ENCODE results near the gene PREX1.

PREX1 gene

DNA sequence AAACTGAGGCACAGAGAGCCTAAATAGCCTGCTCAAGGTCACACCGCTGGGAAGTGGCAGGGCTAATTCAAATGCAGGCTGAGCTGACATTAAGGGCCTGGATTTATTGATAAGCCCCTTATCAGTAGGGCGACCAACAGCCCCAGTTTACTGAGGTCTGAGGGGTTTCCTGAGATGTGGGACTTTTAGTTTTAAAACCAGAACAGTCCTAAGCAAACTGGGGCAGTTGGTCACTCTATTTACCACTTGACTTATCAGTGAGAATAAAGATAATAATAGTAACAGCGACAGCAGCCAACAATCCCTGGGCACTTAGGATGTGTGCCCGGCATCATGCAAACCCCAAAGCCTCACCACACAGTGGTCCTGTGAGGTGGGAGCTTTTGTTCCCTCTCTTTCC is 27.6 kb downstream of the PREX1 start:
- no peak for TF ChIP-seq JUND (IDR thresholded peaks at IDR 0.05; ENCODE audit: low read depth)
- DNase-seq (ENCODE audit: low read depth in 1 of 2, low spot score in 1 of 2) = no peak
- in situ Hi-C loops (cut with HindIII; ENCODE audit: low pct_unique_long_range_greater_than_20kb, low sequenced_read_pairs) = no loop called here

DNA sequence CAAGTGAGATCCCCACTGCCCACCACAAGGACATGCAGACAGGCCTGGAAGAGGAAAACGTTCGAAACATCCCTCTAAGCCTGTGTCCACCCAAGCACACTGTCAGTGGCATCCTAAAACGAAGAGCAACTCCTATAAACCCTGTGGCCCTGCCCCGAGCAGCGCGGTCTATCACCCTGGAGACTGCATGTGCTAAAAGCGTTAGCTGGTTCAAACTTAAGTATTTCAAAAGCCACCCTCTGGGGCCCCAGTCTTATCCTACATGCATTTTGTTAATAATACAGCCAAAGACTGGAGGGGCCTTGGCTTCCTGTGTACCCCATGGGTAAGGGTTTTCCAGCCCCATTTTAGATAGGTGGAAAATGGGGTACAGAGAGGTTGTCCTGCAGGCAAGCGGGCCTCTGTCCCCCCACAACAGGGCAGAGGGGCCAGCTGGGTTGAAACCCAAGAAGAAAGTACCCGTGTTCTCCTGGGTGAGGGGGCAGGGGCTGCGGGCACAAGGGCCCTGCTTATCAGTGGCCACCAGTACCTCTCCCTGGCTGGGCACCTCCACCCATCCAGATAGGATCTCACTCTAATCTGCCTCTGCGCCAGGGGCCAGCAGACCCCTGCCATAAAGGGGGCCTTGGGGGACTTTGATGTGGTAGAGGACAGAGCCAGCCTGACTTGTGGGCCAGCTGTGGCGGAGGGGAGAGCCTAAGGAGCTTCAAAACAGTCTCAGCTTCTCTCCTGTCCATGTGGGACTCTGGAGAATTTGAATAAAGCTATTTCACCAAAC is 28.3 kb downstream of the PREX1 start:
- no peak for TF ChIP-seq JUND (IDR thresholded peaks at IDR 0.05; ENCODE audit: low read depth)
- in situ Hi-C loops (cut with HindIII; ENCODE audit: low pct_unique_long_range_greater_than_20kb, low sequenced_read_pairs) = no loop called here
- no peak for DNase-seq (ENCODE audit: low read depth in 1 of 2, low spot score in 1 of 2)

DNA sequence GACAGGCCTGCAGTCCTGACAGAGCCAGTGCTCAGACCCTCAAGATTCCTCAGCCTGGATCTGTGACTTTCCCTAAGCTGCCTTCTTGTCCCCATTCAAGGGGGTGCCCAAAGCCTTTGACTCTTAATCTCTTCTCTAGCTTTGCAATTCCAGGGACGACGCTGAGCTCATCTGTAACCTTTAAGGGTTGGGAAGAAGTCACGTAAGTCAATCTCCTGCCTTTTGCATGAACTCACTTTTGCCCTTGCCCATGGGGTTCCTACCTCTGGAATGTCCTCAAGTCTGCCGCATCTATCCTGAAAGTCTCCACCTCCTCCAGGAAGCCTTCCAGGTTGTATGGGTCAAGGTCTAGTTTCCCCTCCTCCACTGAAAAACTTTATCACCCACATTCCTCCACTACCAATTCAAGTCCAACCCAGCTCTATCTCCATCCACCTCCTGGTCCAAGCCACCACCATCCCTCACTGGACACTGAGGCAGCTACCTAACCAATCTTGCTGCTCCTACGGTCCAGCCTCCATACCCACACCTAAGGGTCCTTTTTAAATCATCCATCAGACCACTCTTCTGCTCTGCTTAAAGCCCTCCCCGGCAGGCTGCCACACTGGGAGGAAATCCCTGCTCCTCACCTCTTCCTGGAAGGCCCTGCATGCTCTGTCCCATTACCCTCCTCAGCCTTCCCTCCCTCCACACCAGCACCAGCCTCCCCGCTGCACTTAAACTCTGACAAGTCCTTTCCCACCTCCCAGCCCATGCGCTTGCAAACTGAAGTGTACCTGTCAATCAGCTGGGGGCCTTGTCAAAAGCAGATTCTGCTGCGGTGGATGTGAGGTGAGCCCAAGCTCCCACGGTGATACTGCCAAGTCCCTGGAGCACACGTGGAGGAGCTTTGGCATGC is 29.7 kb downstream of the PREX1 start:
- DNase-seq (ENCODE audit: low read depth in 1 of 2, low spot score in 1 of 2) = no peak
- no peak for TF ChIP-seq JUND (IDR thresholded peaks at IDR 0.05; ENCODE audit: low read depth)
- in situ Hi-C loops (cut with HindIII; ENCODE audit: low pct_unique_long_range_greater_than_20kb, low sequenced_read_pairs) = no loop called here

DNA sequence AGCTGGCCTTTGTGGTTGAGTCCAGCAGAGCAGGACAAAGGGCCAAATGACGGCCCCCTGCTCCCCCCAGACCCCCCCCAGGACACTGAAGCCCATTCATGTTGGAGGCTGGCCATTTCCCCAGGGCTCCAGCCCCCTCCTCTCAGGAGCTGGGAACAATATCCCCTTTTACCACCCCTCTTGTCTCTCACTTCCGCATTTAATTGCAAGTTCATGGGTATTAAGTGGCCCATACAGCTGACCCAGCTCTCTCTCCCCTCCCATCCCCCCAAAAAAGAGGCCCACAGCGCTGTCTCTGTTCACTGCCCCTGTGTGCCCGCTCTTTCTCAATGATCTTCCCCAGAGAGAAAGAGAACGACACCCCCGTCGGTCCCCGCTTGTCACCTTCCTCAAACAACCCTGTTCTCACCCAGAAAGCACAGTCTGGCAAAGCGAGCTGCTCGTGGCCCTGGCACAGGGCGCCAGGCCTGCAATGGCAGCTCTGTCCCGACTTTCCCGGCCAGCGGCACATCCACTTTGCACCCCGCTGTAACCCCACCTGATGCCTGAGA is 30.4 kb downstream of the PREX1 start:
- in situ Hi-C loops (cut with HindIII; ENCODE audit: low pct_unique_long_range_greater_than_20kb, low sequenced_read_pairs) = no loop called here
- DNase-seq (ENCODE audit: low read depth in 1 of 2, low spot score in 1 of 2) = no peak
- no peak for TF ChIP-seq JUND (IDR thresholded peaks at IDR 0.05; ENCODE audit: low read depth)

DNA sequence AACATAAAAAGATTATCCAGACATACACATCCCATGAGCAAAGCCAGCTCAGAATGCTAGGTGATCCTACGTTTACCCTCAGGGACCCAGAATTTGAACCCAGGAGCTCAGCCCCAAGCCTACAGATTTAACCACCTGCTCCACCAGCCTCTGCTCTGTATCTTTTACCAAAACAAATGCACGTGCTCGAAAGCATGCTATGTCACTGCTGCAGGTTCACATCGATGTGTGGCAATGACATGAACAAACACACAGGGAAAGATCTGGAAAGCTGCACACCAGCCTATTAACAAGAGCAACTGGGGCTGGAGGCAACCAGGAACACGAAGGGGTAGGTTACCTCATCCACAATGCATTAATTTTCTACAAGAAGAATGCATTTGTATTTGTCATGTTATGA is 32.1 kb downstream of the PREX1 start:
- TF ChIP-seq JUND (IDR thresholded peaks at IDR 0.05; ENCODE audit: low read depth) = no peak
- in situ Hi-C loops (cut with HindIII; ENCODE audit: low pct_unique_long_range_greater_than_20kb, low sequenced_read_pairs) = no loop called here
- peak in 1 of 2 experiments; percentile 38 for DNase-seq (ENCODE audit: low read depth in 1 of 2, low spot score in 1 of 2)

DNA sequence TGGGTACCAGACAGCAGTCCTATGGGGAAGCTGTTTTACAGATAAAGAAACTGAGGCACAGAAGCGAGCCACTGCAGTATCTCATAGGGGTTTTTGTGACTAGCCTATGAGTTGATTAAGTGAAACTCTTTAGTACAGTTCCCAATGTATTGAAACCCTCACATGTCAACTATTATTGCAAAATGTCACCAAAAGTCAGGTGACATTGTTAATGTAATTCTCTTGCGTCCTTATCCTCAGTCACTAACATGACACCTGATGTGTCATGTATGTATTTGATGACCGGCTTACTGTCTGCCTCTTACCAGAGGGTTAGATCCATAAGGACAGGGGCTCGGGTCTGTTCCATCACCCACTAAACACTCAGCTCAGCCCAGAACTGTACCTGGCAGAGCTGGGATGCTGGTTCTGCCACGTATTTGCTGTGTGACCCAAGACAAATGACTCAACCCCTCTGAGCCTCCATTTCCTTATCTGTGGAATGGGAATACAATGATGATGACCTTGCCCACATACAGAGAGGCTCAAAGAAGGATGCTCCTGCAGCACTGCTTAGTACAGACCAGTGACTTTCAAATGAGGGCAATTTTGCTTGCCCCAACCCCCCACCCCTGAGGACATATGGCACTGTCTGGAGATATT is 32.9 kb downstream of the PREX1 start:
- in situ Hi-C loops (cut with HindIII; ENCODE audit: low pct_unique_long_range_greater_than_20kb, low sequenced_read_pairs) = no loop called here

DNA sequence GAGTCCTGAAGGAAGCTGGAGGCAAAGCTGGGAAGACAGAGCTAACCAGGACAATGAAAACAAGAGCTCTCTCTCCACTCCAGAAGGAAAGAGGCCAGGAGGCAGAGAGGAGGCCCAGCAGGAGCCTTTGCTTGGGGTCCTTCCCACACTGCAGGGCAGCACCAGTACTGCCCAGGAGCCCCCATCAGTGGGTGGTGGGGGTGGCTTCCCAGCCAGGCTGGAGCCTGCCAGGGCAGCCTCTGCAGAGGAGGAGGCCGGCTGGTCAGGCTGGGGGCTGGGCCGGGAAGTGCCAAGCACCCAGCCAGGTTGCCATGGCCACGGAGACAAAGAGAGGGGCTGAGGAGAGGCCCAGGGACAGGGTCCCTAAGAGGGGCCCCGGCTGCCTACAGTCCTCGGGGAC is 33.4 kb downstream of the PREX1 start:
- no peak for DNase-seq (ENCODE audit: low read depth in 1 of 2, low spot score in 1 of 2)
- in situ Hi-C loops (cut with HindIII; ENCODE audit: low pct_unique_long_range_greater_than_20kb, low sequenced_read_pairs) = no loop called here
- no peak for TF ChIP-seq JUND (IDR thresholded peaks at IDR 0.05; ENCODE audit: low read depth)

More for the DNA sequence above, 32.9 kb downstream of the PREX1 start:
- DNase-seq (ENCODE audit: low read depth in 1 of 2, low spot score in 1 of 2) = no peak
- no peak for TF ChIP-seq JUND (IDR thresholded peaks at IDR 0.05; ENCODE audit: low read depth)

DNA sequence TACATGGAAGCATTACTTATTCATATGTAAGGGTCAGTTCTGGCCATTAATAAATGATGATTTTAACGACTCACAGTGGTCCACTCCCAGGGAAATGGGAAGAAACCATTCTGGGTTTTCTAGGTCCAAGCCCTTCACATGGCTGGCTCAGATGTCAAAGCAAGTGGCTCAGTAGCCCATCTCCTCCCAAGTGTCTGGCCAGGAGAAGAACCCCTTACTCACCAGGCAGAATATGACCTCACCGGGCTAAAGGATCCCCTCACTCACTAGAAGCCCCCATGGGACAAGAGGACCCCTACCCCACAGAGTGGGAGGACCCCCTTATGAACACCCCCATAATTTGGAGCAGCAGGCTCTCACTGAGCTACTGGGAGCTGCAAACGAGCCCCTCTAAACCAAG is 34.0 kb downstream of the PREX1 start:
- no peak for TF ChIP-seq JUND (IDR thresholded peaks at IDR 0.05; ENCODE audit: low read depth)
- no peak for DNase-seq (ENCODE audit: low read depth in 1 of 2, low spot score in 1 of 2)
- in situ Hi-C loops (cut with HindIII; ENCODE audit: low pct_unique_long_range_greater_than_20kb, low sequenced_read_pairs) = no loop called here

DNA sequence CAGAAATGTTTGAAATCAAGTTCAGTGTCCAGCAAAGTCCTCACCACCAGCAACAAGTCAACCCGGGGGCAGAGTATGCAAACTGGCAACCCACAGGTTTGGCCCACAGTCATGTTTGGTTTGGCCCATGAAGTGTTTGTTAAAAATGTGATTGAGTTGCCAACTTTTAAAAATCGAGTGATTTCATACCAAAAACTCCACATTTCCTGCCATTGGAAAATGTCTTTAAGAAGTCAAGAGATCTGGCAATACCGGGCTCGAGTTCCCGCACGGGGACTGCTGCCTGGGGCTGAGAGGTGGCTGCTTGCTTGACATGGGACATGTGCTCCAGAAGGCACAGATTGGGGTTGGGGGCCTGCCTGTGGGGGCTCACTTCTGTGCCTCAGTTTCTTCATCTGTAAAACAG is 36.1 kb downstream of the PREX1 start:
- DNase-seq (ENCODE audit: low read depth in 1 of 2, low spot score in 1 of 2) = peak; percentile 54 to 74
- in situ Hi-C loops (cut with HindIII; ENCODE audit: low pct_unique_long_range_greater_than_20kb, low sequenced_read_pairs) = no loop called here
- no peak for TF ChIP-seq JUND (IDR thresholded peaks at IDR 0.05; ENCODE audit: low read depth)

DNA sequence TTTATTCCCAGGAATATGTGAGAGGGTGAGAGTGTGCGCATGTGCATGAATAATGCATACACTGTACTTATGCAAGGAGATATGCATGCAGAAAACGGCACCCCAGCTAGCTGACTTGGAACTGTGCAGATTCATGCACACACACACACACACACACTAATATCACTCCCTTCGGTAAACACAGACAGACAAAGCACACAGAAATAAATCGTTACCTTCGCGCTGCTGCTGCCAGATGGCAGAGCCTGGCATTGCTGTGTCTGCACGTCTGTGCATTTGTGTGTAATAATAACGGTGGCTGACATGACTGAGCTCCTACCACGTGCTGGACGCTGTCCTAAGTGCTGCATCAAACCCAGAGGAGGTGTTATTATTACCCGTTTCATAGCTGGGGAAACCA is 36.8 kb downstream of the PREX1 start:
- in situ Hi-C loops (cut with HindIII; ENCODE audit: low pct_unique_long_range_greater_than_20kb, low sequenced_read_pairs) = no loop called here
- TF ChIP-seq JUND (IDR thresholded peaks at IDR 0.05; ENCODE audit: low read depth) = no peak
- DNase-seq (ENCODE audit: low read depth in 1 of 2, low spot score in 1 of 2) = peak; percentile 47 to 73

DNA sequence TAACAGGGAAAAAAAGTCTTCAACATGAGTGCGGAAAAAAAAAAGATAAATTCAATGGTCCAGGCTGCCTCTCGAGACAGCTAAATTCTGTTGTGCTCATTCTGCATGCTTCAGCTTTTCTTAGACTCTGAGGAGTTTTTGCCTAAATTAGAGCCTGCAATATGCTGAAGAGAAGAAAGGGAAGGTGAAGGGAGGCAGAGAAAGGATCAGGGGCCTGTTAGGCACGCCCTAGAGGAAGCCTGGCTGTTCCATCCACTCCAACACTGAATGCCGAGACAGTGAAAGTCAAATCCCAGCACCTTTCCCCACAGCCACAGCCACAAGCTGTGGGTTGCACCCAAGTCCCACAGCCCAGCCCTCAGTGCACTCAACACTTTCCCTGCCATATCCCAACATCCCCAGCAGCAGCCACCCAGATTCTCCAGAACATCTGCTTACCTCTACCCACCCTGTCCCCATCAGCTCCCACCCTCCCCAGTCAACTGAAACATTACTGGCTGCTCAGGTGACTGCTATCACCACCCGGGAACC is 37.3 kb downstream of the PREX1 start:
- in situ Hi-C loops (cut with HindIII; ENCODE audit: low pct_unique_long_range_greater_than_20kb, low sequenced_read_pairs) = no loop called here
- no peak for TF ChIP-seq JUND (IDR thresholded peaks at IDR 0.05; ENCODE audit: low read depth)
- DNase-seq (ENCODE audit: low read depth in 1 of 2, low spot score in 1 of 2) = no peak

DNA sequence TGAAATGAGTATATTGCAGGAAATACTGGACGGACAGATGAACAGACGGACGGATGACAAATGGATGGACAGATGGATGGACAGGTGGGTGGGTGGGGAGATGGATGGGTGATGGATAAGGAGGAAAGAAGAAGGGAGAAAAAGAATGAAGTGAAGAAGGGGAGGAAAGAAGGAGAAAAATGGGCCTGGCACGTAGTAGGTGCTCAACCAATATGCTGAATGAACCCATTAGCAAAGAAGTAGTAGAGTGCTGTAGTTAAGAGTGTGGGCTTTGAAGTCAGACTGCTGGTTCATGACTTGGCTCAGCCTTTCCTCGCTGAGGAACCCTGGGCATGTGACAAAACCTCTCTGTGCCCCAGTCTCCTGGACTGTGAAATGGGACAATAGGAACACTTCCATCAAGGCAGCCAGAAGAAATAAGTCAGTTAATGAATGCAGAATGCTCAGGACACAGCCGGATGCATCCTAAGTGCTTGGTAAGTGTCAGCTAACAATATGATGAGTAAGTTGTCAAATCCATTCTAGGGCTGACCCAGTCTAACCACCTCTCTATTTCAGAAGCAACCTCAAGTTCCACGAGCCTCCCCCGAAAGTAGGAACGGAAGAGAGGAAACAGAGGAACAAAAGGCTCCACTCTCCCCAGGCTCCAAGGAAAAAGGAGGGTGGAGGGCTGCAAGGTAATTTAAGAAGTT is 37.9 kb downstream of the PREX1 start:
- TF ChIP-seq JUND (IDR thresholded peaks at IDR 0.05; ENCODE audit: low read depth) = no peak
- DNase-seq (ENCODE audit: low read depth in 1 of 2, low spot score in 1 of 2) = no peak
- in situ Hi-C loops (cut with HindIII; ENCODE audit: low pct_unique_long_range_greater_than_20kb, low sequenced_read_pairs) = no loop called here

All from T47D (cell line).